HG03135 (cell line): ENCODE data around the gene NPEPPS.
"Not testable (repeated sequence)": the region's sequence is repeated elsewhere in the genome, so short reads cannot be mapped to it uniquely, and the experiment has no call there.

Experiments
- ATAC-seq: cut with Tn5 transposase; IDR thresholded peaks from one replicate; pipeline ENCODE4 v1.9.1; 2021; ENCODE audit warnings: mild to moderate bottlenecking, moderate library complexity; ENCODE audit not compliant: unreplicated experiment

NPEPPS gene

GRCh38 chr17:47556108-47556507 is 25.2 kb downstream of the NPEPPS start:
- ATAC-seq, result not testable (repeated sequence)

- ATAC-seq, result not testable (repeated sequence)
Observed at GRCh38 chr17:47560517-47561043, 29.7 kb downstream of the NPEPPS start.

GRCh38 chr17:47561698-47562405 is 30.9 kb downstream of the NPEPPS start:
- ATAC-seq, result not testable (repeated sequence)

GRCh38 chr17:47562406-47562705 is 31.4 kb downstream of the NPEPPS start:
- ATAC-seq, result not testable (repeated sequence)

- not testable (repeated sequence) for ATAC-seq
Observed at GRCh38 chr17:47567261-47567660, 36.4 kb downstream of the NPEPPS start.

GRCh38 chr17:47572561-47572960 is 41.7 kb downstream of the NPEPPS start:
- not testable (repeated sequence) for ATAC-seq

- not testable (repeated sequence) for ATAC-seq
Observed at GRCh38 chr17:47582416-47582815, 51.5 kb downstream of the NPEPPS start.

GRCh38 chr17:47586378-47587055 is 55.6 kb downstream of the NPEPPS start:
- ATAC-seq, result not testable (repeated sequence)

GRCh38 chr17:47593522-47593921 is 62.6 kb downstream of the NPEPPS start:
- ATAC-seq, result not testable (repeated sequence)

GRCh38 chr17:47603830-47604597 is 73.1 kb downstream of the NPEPPS start:
- ATAC-seq, result no peak

- no peak for ATAC-seq
Observed at GRCh38 chr17:47604598-47604927, 73.7 kb downstream of the NPEPPS start.

GRCh38 chr17:47605011-47605410 is 74.1 kb downstream of the NPEPPS start:
- no peak for ATAC-seq

GRCh38 chr17:47607481-47607880 is 76.6 kb downstream of the NPEPPS start:
- no peak for ATAC-seq

- ATAC-seq, result no peak
Observed at GRCh38 chr17:47611372-47612350, 80.8 kb downstream of the NPEPPS start.

GRCh38 chr17:47615766-47616424 is 85.0 kb downstream of the NPEPPS start:
- no peak for ATAC-seq

- ATAC-seq, result no peak
Observed at GRCh38 chr17:47618410-47618809, 87.5 kb downstream of the NPEPPS start.

GRCh38 chr17:47620503-47621245 is 89.8 kb downstream of the NPEPPS start:
- ATAC-seq, result no peak

GRCh38 chr17:47621293-47622179 is 90.6 kb downstream of the NPEPPS start:
- no peak for ATAC-seq
